ENCODE data around the gene STX10. TPM values are rescaled to one million over a fixed set of nuclear protein-coding genes. Genes with fewer than 3 reads are reported as not detected.
A peak's percentile ranks its signal among the peaks of the same experiment; 100 is the strongest.

STX10 gene
- total and polyA plus RNA-seq, 10 donors: 43.8 to 98.0 (median 67.6) TPM

DNA sequence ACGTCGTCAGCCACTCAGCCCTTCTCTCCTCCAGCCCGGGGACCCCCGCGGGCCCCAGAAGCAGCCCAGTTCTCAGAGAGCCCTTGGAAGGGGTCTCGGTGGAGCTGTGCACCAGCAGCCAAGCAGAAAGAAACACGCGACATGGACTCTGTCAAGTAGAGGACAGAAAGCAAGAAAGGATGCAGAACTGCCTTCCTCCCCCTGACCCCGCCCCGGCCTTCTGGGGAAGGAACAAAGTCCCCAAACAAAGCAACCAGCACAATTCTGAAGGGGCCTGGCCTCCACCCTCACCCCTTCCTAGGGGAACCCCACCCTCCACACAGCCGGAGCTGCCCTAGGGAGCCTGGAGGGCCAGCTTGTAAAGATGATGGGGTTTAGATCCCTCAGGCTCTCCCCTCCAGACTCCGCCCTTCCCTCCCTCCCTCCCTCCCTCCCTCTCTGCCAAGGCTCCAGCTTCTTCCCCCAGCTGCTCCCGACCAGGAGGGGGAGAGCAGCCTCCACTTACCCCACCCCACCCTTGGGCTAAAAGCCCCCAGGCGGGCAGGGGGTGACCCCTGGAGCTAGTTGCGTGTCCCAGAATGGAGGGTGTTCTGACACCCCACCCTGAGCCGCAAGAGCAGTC is 55.3 kb downstream of the STX10 start:
- intact Hi-C loops (cut with DNase I; ENCODE audit: low total_unique reads): loop anchor here (2.0 kb wide), 1 partner anchor 112 kb away; no protein-coding TSS in a partner anchor
- Histone ChIP-seq H3K4me3 (peak overlapping the region in 7 of 8 donors; percentile 28 to 88 (median 61)), H3K27ac (peak overlapping the region; percentile 60 to 99 (median 97)), H3K4me1 (peaks cover 15 to 68% (median 62%) of the 10 kb centered on the region in 6 donors), H3K36me3 (peaks cover 0 to 22% (median 0%) of the 10 kb centered on the region in 6 donors), H3K9me3 (no peaks in the 10 kb centered on the region), H3K27me3 (replicated peaks in 1 of 7) (peaks cover 0 to 41% (median 0%) of the 10 kb centered on the region in 7 donors)
- WGBS, 5 donors: 21 to 38% (median 26%) methylated on average over 11 to 16 of the region's 16 CpGs
- peak; percentile 92 for DNase-seq
- TF ChIP-seq CTCF (IDR thresholded peaks at IDR 0.05 in 8 of 11, conservative IDR thresholded peaks at IDR 0.05 in 3 of 11): no peak
- no peak for TF ChIP-seq POLR2AphosphoS5 (IDR thresholded peaks at IDR 0.05)
- no peak for TF ChIP-seq POLR2A (IDR thresholded peaks at IDR 0.05)

DNA sequence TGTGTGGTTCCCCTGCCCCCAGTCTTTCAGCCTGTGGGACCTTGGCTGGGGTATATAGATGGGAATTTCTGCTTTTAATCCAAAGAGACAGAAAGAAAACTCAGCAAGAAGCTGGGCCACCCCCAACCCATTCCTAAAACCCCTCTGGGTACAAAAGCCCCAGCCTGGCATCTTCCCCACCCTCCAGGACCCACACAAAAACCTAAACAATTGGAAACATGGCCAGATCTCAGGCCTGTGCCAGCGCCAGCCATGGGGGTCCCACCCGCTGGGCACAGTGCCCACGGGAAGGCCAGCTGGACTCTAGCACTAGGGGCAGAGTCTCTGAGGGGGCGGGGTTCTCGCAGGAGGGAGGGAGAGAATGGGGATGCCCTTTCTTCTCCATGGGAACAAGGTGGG is 56.1 kb downstream of the STX10 start:
- TF ChIP-seq POLR2A (IDR thresholded peaks at IDR 0.05): no peak
- peak in 6 of 11 experiments; percentile 1 to 66 (median 40) for TF ChIP-seq CTCF (IDR thresholded peaks at IDR 0.05 in 8 of 11, conservative IDR thresholded peaks at IDR 0.05 in 3 of 11)
- no peaks in the 10 kb centered on the region for H3K9me3 ChIP-seq
- H3K4me1 ChIP-seq: peaks cover 10 to 60% (median 55%) of the 10 kb centered on the region in 6 donors
- intact Hi-C loops (cut with DNase I; ENCODE audit: low total_unique reads): loop anchor here (2.0 kb wide), 1 partner anchor 111 kb away; no protein-coding TSS in a partner anchor
- DNase-seq: peak; percentile 85
- H3K36me3 ChIP-seq: peaks cover 0 to 17% (median 0%) of the 10 kb centered on the region in 6 donors
- peaks cover 0 to 40% (median 0%) of the 10 kb centered on the region in 7 donors for H3K27me3 ChIP-seq (replicated peaks in 1 of 7)
- WGBS, 5 donors: 31 to 56% (median 52%) methylated on average over 5 of the region's 5 CpGs
- H3K27ac ChIP-seq: peak overlapping the region in 6 of 8 donors; percentile 96 to 99 (median 97)
- H3K4me3 ChIP-seq: peak overlapping the region in 1 of 8 donors; percentile 88

Other genes starting within 250 kb of the STX10 start
- under 1 TPM in 1 of 7 donors, not detected in 6; 0.74 TPM for gene SYCE2, start 231.1 kb downstream of the STX10 start, total RNA-seq
- gene SYCE2, start 231.1 kb downstream of the STX10 start, polyA plus RNA-seq: under 1 TPM; 0.29 to 0.85 (median 0.30) TPM
- 10 to 100 TPM; 32.8 to 49.9 (median 42.2) TPM for gene FARSA, start 216.7 kb downstream of the STX10 start, total RNA-seq
- gene FARSA, start 216.7 kb downstream of the STX10 start, polyA plus RNA-seq: 10 to 100 TPM; 25.1 to 55.4 (median 36.3) TPM
- 100 to 1,000 TPM; 306 to 828 (median 571) TPM for gene CALR, start 211.8 kb downstream of the STX10 start, total RNA-seq
- 100 to 1,000 TPM; 150 to 194 (median 193) TPM for gene CALR, start 211.8 kb downstream of the STX10 start, polyA plus RNA-seq
- 100 to 1,000 TPM in 1 of 7 donors, 10 to 100 TPM in 6; 80.4 to 109 (median 90.8) TPM for gene RAD23A, start 204.5 kb downstream of the STX10 start, total RNA-seq
- 100 to 1,000 TPM in 2 of 3 donors, 10 to 100 TPM in 1; 88.6 to 134 (median 115) TPM for gene RAD23A, start 204.5 kb downstream of the STX10 start, polyA plus RNA-seq
- 10 to 100 TPM; 12.8 to 33.4 (median 15.8) TPM for gene GADD45GIP1, start 193.2 kb downstream of the STX10 start, total RNA-seq
- 10 to 100 TPM; 39.7 to 47.9 (median 40.8) TPM for gene GADD45GIP1, start 193.2 kb downstream of the STX10 start, polyA plus RNA-seq
- not detected for gene DAND5, start 180.8 kb downstream of the STX10 start, total RNA-seq
- gene DAND5, start 180.8 kb downstream of the STX10 start, polyA plus RNA-seq: not detected
- 10 to 100 TPM; 12.3 to 41.4 (median 26.7) TPM for gene NFIX, start 154.9 kb downstream of the STX10 start, total RNA-seq
- 1 to 10 TPM; 1.1 to 7.7 (median 1.5) TPM for gene NFIX, start 154.9 kb downstream of the STX10 start, polyA plus RNA-seq
- gene LYL1, start 47.5 kb downstream of the STX10 start, total RNA-seq: 10 to 100 TPM; 35.5 to 69.4 (median 50.0) TPM
- 10 to 100 TPM; 63.7 to 86.9 (median 68.0) TPM for gene LYL1, start 47.5 kb downstream of the STX10 start, polyA plus RNA-seq
- 10 to 100 TPM; 27.7 to 72.8 (median 37.5) TPM for gene TRMT1, start 33.6 kb downstream of the STX10 start, total RNA-seq
- gene TRMT1, start 33.6 kb downstream of the STX10 start, polyA plus RNA-seq: 100 to 1,000 TPM in 2 of 3 donors, 10 to 100 TPM in 1; 76.2 to 109 (median 107) TPM
- 10 to 100 TPM; 22.0 to 47.0 (median 37.7) TPM for gene NACC1, start 32.1 kb downstream of the STX10 start, total RNA-seq
- gene NACC1, start 32.1 kb downstream of the STX10 start, polyA plus RNA-seq: 10 to 100 TPM in 1 of 3 donors, 1 to 10 TPM in 2; 5.5 to 32.8 (median 7.1) TPM
- gene IER2, start within 50 bp of the STX10 start, total RNA-seq: 100 to 1,000 TPM in 4 of 7 donors, 10 to 100 TPM in 3; 59.7 to 131 (median 104) TPM
- gene IER2, start within 50 bp of the STX10 start, polyA plus RNA-seq: 10 to 100 TPM; 56.7 to 92.2 (median 76.6) TPM